ENCODE measurements around the gene NCKAP5. TPM values are rescaled to one million over a fixed set of nuclear protein-coding genes. Genes with fewer than 3 reads are reported as not detected.

NCKAP5 gene
- total RNA-seq, 1 donor from 2014 or later: not detected

- no peaks in the 10 kb centered on the region for H3K27me3 Mint-ChIP-seq
- H3K9me3 Mint-ChIP-seq: peaks cover 3% of the 10 kb centered on the region
- H3K4me1 Mint-ChIP-seq: no peaks in the 10 kb centered on the region
- intact Hi-C loops (cut with micrococcal nuclease): no loop called here
- no peaks in the 10 kb centered on the region for H3K36me3 Mint-ChIP-seq (ENCODE audit: low read depth)
- H3K4me3 Mint-ChIP-seq: no peak overlapping the region
- no peak overlapping the region for H3K27ac Mint-ChIP-seq
- DNase-seq: no peak
Measured at GRCh38 chr2:133438848-133439564, 129.3 kb downstream of the NCKAP5 start.

- Mint-ChIP-seq H3K4me3 (no peak overlapping the region), H3K36me3 (ENCODE audit: low read depth) (no peaks in the 10 kb centered on the region), H3K9me3 (peaks cover 3% of the 10 kb centered on the region), H3K27ac (no peak overlapping the region), H3K27me3 (no peaks in the 10 kb centered on the region), H3K4me1 (no peaks in the 10 kb centered on the region)
- intact Hi-C loops (cut with micrococcal nuclease): no loop called here
- DNase-seq: no peak
Measured at GRCh38 chr2:133438026-133438425, 130.2 kb downstream of the NCKAP5 start.

DNA sequence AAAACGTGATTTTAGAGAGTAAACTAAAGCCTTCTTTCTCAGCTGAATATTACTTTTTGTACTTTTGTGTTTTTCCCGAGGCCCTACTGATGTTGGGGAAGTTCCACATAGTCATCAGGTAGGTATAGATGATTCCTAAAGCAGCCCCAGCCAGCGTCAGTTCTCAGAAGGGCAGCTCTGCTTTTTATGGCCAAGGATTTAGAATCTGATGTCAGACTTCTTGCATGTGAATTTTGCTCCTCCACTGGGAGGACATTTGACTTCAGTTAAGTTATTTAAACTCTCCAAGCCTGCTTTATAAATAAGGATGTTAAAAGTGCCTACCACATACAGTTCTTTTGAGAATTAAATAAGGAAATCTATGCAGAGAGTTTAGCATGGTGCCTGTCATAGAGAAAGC lies 130.8 kb downstream of the NCKAP5 start:
- intact Hi-C loops (cut with micrococcal nuclease): no loop called here
- no peaks in the 10 kb centered on the region for H3K27me3 Mint-ChIP-seq
- peaks cover 3% of the 10 kb centered on the region for H3K9me3 Mint-ChIP-seq
- no peak overlapping the region for H3K27ac Mint-ChIP-seq
- no peak for DNase-seq
- no peaks in the 10 kb centered on the region for H3K4me1 Mint-ChIP-seq
- no peak overlapping the region for H3K4me3 Mint-ChIP-seq
- H3K36me3 Mint-ChIP-seq (ENCODE audit: low read depth): no peaks in the 10 kb centered on the region

GRCh38 chr2:133434959-133435668 lies 133.1 kb downstream of the NCKAP5 start:
- H3K4me1 Mint-ChIP-seq: no peaks in the 10 kb centered on the region
- DNase-seq: no peak
- no peak overlapping the region for H3K27ac Mint-ChIP-seq
- no peaks in the 10 kb centered on the region for H3K27me3 Mint-ChIP-seq
- H3K9me3 Mint-ChIP-seq: peaks cover 3% of the 10 kb centered on the region
- H3K36me3 Mint-ChIP-seq (ENCODE audit: low read depth): no peaks in the 10 kb centered on the region
- no peak overlapping the region for H3K4me3 Mint-ChIP-seq
- intact Hi-C loops (cut with micrococcal nuclease): no loop called here

GRCh38 chr2:133433455-133434451 lies 134.5 kb downstream of the NCKAP5 start:
- no peak overlapping the region for H3K4me3 Mint-ChIP-seq
- H3K27me3 Mint-ChIP-seq: no peaks in the 10 kb centered on the region
- H3K27ac Mint-ChIP-seq: no peak overlapping the region
- H3K4me1 Mint-ChIP-seq: no peaks in the 10 kb centered on the region
- DNase-seq: no peak
- H3K9me3 Mint-ChIP-seq: peaks cover 5% of the 10 kb centered on the region
- H3K36me3 Mint-ChIP-seq (ENCODE audit: low read depth): no peaks in the 10 kb centered on the region
- intact Hi-C loops (cut with micrococcal nuclease): no loop called here

GRCh38 chr2:133432778-133433177 lies 135.5 kb downstream of the NCKAP5 start:
- H3K9me3 Mint-ChIP-seq: peaks cover 5% of the 10 kb centered on the region
- H3K4me3 Mint-ChIP-seq: no peak overlapping the region
- no peak for DNase-seq
- H3K27ac Mint-ChIP-seq: no peak overlapping the region
- H3K4me1 Mint-ChIP-seq: no peaks in the 10 kb centered on the region
- H3K36me3 Mint-ChIP-seq (ENCODE audit: low read depth): no peaks in the 10 kb centered on the region
- intact Hi-C loops (cut with micrococcal nuclease): no loop called here
- H3K27me3 Mint-ChIP-seq: no peaks in the 10 kb centered on the region

DNA sequence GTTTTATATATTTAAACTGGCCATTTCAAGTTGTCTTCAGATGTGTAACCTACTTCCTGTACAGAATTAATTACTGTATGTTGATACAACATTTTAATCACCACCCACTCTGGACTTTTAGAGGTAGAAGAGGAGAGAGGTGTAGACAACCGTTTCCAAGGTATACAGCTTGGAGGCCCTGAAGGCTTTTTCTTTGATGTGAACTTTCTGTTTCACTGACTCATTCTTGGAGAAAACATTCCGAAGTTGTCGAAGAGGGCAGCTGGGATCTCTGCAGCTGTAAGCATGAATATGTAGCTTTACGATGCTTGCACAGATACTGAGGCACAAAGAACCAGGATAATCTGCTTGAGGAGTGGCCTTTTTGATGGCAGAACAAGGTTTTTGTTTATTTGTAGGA lies 137.0 kb downstream of the NCKAP5 start:
- Mint-ChIP-seq H3K36me3 (ENCODE audit: low read depth) (no peaks in the 10 kb centered on the region), H3K4me1 (no peaks in the 10 kb centered on the region), H3K9me3 (peaks cover 5% of the 10 kb centered on the region), H3K27ac (no peak overlapping the region), H3K27me3 (no peaks in the 10 kb centered on the region), H3K4me3 (no peak overlapping the region)
- DNase-seq: no peak
- intact Hi-C loops (cut with micrococcal nuclease): no loop called here

DNA sequence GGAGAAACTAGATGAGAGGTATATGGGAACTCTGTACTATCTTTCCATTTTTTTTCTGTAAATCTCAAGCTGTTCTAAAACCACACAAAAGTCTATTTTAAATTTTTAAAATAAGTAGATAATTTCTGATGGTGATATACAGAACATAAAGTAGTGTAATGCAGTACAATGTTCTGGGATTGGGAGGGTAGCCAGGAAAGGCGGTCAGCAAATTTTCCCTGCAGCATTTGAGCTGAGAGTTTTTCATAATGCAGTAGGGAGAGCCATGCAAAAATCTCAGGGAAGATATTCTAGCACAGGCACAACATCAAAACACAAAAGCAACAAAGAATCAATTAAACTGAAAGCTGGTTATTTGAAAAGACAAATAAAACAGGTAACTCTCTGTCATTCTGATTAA lies 141.5 kb downstream of the NCKAP5 start:
- H3K4me3 Mint-ChIP-seq: no peak overlapping the region
- no peak overlapping the region for H3K27ac Mint-ChIP-seq
- no peaks in the 10 kb centered on the region for H3K4me1 Mint-ChIP-seq
- H3K36me3 Mint-ChIP-seq (ENCODE audit: low read depth): no peaks in the 10 kb centered on the region
- no peaks in the 10 kb centered on the region for H3K27me3 Mint-ChIP-seq
- no peak for DNase-seq
- intact Hi-C loops (cut with micrococcal nuclease): no loop called here
- H3K9me3 Mint-ChIP-seq: peaks cover 5% of the 10 kb centered on the region

DNA sequence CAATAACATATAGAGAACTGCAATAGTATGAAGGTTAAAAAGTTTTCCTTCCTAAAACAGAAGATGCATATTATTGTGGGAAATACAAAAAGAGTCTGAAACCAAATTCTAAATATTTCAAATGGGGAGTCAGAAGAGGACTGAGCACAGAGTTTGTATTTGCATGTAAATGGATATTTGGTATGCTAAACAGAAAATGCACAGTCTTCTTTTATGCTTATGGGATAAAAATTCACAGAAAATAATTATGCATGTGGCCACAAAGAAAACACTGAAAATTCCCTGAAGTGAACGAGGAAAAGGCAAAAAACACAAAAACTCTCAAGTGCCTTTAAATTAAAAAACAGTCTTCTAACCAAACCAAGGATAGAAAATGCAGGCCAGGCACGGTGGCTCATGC lies 142.7 kb downstream of the NCKAP5 start:
- no peak for DNase-seq

GRCh38 chr2:133424876-133425275 lies 143.4 kb downstream of the NCKAP5 start:
- H3K4me1 Mint-ChIP-seq: no peaks in the 10 kb centered on the region
- intact Hi-C loops (cut with micrococcal nuclease): no loop called here
- H3K27ac Mint-ChIP-seq: no peak overlapping the region
- DNase-seq: no peak
- H3K36me3 Mint-ChIP-seq (ENCODE audit: low read depth): no peaks in the 10 kb centered on the region
- no peak overlapping the region for H3K4me3 Mint-ChIP-seq
- H3K9me3 Mint-ChIP-seq: no peaks in the 10 kb centered on the region
- no peaks in the 10 kb centered on the region for H3K27me3 Mint-ChIP-seq

More for the DNA sequence above, 142.7 kb downstream of the NCKAP5 start:
- intact Hi-C loops (cut with micrococcal nuclease): no loop called here
- Mint-ChIP-seq H3K27ac (no peak overlapping the region), H3K4me3 (no peak overlapping the region), H3K27me3 (no peaks in the 10 kb centered on the region), H3K36me3 (ENCODE audit: low read depth) (no peaks in the 10 kb centered on the region), H3K9me3 (peaks cover 5% of the 10 kb centered on the region), H3K4me1 (no peaks in the 10 kb centered on the region)

DNA sequence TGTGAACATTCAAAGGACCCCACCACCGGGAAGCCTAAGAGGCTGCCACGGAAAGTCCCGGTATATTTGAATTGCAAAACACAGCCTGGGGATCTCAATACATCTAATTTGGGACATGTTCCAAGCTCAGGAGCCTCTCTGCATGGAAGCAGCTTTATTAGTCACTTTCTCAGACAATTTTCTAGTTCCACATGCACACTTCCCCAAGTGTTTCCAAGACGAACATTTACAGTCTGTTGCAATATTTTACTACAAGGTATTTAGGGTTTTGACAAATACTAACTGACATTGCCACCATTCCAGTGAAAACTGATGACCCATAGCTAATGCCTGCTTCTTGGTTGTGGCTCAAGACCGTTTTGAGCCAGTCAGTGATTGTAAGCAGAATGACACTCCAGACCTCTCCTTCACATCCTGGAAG lies 145.3 kb downstream of the NCKAP5 start:
- intact Hi-C loops (cut with micrococcal nuclease): no loop called here
- no peaks in the 10 kb centered on the region for H3K36me3 Mint-ChIP-seq (ENCODE audit: low read depth)
- no peaks in the 10 kb centered on the region for H3K9me3 Mint-ChIP-seq
- H3K27ac Mint-ChIP-seq: no peak overlapping the region
- H3K27me3 Mint-ChIP-seq: no peaks in the 10 kb centered on the region
- no peak overlapping the region for H3K4me3 Mint-ChIP-seq
- H3K4me1 Mint-ChIP-seq: no peaks in the 10 kb centered on the region
- DNase-seq: no peak

- H3K4me3 Mint-ChIP-seq: no peak overlapping the region
- H3K9me3 Mint-ChIP-seq: no peaks in the 10 kb centered on the region
- no peaks in the 10 kb centered on the region for H3K27me3 Mint-ChIP-seq
- no peak overlapping the region for H3K27ac Mint-ChIP-seq
- no peaks in the 10 kb centered on the region for H3K4me1 Mint-ChIP-seq
- DNase-seq: no peak
- intact Hi-C loops (cut with micrococcal nuclease): no loop called here
- no peaks in the 10 kb centered on the region for H3K36me3 Mint-ChIP-seq (ENCODE audit: low read depth)
Measured at GRCh38 chr2:133421516-133422324, 146.5 kb downstream of the NCKAP5 start.

DNA sequence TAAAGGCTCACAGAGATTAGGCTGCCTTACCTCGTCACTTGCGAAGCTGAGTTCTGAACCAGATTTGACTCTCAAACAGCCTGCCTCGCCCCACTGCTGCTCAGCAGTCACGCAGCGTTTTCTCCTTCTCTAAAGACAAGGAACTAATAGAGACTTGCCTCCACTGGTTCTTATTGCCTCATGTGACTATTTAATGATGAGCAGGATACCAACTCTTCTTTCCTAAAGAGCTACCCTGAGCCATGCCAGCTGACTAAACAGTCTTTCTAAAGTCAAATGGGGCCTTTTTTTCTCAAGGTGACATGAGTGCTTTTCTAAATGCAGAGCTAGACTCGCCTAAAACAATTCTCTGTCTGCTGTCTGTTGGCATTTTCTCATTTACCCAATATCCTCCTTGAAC lies 147.5 kb downstream of the NCKAP5 start:
- H3K4me1 Mint-ChIP-seq: no peaks in the 10 kb centered on the region
- H3K36me3 Mint-ChIP-seq (ENCODE audit: low read depth): no peaks in the 10 kb centered on the region
- intact Hi-C loops (cut with micrococcal nuclease): no loop called here
- no peak for DNase-seq
- no peaks in the 10 kb centered on the region for H3K9me3 Mint-ChIP-seq
- H3K4me3 Mint-ChIP-seq: no peak overlapping the region
- no peak overlapping the region for H3K27ac Mint-ChIP-seq
- no peaks in the 10 kb centered on the region for H3K27me3 Mint-ChIP-seq

All from activated CD4-positive, alpha-beta T cell treated with anti-CD3 and anti-CD28 coated beads, Interleukin-2, amount 10 ng/mL, durations not matched to agents 24 days and 14 days (primary cell).